HG03565 (cell line): ENCODE data around the gene SNPH.

Experiments used
- ATAC-seq: cut with Tn5 transposase; IDR thresholded peaks from one replicate; pipeline ENCODE4 v1.9.1; 2021; ENCODE audit warnings: mild to moderate bottlenecking, moderate library complexity; ENCODE audit not compliant: unreplicated experiment

SNPH gene

DNA sequence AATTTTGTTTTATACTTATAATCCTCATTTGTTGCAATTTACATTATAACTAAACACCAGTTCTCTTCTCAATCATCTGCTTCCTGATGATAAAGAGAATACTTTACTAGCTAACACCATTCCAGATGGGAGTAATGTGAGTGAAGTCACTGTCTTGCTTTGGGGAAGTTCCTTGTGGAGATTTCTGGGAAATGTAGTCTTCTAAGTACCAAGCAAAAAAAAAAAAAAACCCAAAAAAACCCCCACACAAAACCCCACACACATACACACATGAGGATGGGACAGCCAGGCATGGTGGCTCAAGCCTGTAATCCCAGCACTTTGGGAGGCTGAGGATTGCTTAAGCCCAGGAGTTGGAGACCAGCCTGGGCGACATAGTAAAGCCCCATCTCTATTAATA, 2.2 kb upstream of the SNPH start:
- ATAC-seq: no peak

DNA sequence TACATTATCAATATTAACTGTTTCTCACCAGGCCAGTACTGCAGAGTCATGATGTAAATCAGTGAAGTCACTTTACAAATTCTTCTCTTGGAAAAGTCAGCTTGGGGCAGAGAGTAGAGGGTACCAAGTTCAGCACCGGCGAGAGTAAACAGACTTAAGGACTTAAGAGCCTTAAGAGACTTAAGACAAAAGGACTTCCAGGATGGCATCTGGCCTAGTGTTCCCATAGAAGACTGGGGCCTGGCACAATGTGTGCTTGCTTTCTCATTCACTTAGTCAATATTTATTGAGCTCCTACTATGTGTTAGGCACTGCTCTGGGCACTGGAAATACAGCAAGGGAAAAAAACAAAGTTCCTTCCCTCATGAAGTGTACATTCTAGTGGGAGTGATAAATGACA, 1.4 kb upstream of the SNPH start:
- ATAC-seq: no peak

DNA sequence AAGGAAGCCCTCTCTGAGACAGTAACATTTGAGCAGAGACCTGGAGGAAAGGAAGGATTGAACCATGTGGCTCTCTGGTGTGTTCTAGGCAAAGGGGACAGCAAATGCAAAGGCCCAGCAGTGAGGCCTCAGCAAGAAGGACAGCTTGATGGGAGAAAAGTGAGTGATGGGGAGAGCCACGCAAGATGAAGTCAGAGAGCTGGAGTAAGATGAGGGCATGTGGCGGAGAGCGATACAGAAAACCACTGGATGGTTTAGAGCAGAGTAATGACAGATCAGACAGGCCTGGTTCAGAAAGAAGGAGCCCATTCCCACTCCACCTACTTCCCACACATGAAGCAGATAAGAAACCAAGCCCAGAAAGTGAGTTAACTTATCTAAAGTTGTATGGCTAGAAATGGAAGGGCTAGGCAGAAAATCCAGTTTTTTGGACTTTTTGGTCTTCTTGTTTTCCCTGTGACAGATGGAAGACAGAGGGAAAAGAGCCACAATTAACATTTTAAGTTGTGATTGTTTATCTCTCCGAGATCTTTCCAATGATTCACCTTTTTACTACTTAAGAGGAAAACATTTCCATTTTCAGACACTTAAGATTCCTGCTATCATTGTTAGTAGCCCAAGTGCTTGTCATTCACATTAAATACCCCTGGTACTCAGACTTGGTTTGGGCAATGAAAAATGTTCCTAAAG, 723 bp upstream of the SNPH start:
- ATAC-seq: no peak

DNA sequence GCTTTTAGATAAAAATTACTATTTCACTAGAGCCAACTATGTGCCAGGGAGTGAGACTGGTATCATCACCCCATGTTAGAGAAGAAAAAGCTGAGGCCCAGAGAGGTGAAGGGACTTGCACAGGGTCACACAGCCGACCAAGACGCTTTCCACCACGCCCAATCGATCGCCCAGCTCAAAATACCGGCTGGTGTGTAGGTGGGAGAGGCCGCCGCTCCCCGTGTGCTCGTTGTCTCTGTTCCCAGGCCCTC, 253 bp upstream of the SNPH start:
- no peak for ATAC-seq

DNA sequence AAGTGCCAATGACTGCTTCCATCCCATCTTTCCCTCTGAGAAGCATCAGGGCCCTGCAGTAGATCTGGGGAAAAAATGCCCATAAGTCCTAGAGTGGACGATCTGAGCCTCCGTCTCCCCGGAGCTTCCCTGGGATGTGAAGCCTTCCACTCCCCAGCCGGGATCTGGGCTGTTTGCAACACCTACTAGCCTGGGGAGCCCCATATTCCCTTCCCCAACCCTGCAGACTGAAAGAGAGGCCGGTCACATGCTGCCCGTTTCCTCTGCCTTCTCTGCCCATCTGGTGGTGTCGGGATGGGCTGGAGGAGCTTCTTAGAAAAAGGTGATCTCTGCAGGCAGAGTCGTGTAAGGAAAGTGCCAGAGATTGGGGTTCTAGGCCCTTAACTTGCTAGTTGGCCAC, 1.1 kb downstream of the SNPH start:
- ATAC-seq: no peak

DNA sequence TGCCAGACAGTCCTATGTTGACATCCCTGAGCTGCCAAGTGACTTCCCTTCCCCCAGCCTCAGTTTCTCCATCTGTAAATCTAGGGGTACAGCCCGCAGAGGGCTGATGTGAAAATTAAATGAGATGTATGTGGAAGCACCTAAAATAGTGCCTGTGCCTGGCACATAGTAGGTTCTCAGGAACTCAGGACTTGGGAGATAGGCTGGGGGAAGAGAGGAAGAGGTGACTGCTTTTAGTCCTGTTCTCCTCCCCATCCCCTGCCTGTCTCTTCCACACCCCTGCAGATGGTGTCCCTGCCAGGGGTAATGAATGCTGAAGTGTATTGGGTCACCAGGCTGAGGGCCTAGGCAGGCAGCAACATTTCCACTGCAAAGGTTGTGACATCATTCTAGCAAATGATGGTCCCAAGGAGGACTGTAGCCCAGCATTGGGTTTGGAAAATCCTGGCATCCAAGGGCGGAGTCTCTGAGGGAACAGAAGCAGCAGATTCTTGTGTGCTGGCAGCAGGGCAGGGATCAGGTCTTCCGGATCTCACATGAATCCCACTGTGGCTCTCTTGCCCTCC, 1.8 kb downstream of the SNPH start:
- no peak for ATAC-seq

DNA sequence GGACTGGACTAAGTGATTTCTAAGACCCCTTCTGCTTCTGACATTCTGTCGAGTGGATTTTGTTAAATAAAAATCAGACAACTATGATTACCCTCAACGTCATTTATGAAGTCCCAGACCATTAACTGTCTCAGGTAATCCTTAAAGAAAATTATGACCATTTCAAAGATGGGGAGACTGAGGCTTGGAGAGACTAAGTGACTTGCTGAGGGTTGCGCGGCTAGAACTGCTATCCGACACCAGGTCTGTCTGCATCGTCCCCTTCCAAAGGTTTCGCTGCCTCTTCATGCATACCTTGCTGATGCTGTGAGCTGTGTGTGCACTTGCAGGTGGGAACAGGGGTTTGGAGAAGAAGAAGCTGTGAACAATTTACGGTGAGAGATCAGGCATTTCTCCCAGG, 3.1 kb downstream of the SNPH start:
- ATAC-seq: no peak

DNA sequence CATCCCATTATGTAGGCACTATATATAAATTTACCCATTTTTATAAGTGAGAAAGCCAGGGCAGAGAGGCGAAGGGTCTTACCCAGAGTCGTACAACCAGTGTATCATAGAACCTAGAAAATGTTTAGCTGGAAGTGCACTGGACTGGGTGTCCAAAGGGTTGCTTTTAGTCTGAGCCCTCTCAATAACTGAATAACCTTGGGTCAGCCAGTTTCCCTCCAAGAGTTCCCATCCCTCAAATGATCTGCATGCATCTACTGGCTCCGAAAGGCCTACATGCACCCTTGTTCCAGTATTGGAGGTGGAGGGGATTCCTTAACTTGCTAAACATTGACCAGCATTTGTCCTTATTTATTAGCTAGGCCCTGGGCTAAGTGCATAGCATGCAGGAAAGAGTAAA, 3.8 kb downstream of the SNPH start:
- ATAC-seq: no peak

DNA sequence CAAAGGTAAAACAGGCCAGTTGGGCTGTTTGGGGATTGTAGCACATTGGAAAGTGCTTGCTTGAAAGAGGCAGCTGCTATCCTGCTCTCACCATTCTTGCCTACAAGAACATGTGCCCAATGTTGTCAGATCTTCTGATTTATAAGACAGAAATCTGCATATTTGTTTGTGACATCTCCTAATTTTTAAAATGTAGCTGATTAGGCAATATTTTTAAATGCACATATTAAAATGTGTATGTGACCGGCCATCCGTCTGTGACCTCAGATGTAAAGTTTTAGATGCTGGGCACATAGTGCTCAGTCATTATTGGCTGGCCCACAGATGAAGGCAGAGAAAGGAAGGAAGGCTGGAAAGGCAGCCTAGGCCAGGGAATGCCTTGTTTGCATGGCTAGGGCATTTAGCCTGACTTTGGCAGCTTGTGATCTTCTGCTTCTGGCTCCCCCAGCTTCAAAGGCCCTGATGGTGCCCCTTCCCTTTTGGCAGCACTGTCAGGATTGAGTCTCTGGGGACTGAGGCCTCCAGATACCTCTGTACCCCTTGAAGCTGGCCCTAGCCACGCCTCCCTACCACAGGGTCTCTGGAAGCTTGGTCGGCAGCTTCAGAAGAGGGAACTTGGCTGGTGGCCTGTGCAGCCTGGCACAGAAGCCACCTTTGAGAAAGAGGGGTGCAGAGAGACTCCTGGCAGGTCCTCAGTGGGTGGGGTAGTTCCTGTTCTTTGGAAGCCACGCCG, 6.4 kb downstream of the SNPH start:
- no peak for ATAC-seq

DNA sequence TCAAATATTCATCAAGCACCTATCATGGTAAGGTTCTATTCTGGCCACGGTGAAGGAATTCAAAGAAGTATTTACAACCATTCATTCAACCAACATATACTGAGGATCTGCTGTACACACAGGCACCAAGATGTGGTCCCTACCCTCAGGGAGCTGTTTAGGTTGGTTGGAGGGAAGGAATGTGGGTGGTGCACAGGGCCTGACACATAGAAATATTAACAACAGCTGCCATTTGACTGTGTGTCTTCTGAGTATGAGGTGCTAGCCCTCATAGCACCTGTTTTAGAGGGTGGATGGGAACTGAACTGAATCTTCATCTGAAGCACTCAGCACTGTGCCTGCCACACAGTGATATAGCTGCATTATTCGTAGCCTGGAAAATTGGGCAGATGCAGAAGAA, 7.3 kb downstream of the SNPH start:
- ATAC-seq: no peak

DNA sequence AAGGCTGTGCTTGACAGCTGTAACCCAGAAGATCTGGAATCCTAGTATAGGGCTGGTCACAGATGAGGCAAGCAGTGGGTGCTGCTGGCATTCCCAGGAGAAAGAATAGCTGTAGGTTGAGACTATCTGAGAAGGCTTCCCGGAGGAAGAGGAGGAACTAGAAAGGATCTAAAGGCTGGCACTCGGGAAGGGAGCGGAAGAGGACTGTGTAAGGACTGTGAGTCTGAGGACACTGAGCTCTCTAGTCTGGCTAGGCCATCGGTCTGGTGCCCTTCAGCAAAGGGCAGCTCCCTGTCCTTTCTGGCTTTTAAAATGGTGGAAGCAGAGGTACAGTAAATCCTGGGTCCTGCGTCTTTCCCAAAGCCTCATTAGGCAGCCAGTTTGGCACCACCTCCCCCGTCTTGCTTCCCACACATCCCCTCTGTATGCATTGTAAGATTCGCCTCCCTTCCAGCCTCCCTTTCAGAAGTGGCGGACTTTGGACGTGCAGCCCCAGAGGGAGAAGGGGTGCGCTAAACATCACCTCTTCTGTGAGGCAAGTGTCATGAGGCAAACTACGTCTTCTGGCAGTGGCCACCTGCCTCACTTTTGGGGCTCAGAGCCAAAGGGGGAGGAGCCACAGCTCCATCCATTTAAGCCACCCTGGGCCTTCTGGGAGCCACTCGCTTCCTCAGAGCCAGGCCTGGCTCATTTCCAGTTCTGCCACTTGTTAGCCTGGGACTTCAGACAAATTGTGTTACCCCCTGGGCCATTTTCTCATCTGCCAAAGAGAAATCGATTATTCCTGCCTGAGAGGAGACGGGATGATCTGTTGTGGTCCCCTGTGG, 8.6 kb downstream of the SNPH start:
- ATAC-seq: no peak

DNA sequence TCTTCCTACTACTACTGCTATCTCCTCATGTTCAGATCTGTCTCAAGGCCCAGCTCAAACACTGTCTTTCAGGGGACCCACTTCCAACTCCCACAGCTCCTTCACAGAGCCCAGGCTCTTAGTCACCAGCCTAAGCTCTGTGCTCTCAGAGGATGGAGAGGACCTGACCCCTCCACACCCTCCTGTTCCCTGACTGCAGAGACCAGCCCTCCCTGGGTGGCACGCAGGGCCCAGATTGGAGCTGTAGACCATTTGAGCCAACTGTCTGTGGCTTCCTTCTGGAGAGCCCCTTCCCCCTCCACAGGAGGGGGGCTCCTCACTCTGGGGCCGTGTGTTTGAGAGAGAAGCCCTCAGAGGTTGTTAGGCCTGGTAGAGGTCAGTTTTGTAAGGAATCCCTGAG, 9.8 kb downstream of the SNPH start:
- ATAC-seq: no peak

DNA sequence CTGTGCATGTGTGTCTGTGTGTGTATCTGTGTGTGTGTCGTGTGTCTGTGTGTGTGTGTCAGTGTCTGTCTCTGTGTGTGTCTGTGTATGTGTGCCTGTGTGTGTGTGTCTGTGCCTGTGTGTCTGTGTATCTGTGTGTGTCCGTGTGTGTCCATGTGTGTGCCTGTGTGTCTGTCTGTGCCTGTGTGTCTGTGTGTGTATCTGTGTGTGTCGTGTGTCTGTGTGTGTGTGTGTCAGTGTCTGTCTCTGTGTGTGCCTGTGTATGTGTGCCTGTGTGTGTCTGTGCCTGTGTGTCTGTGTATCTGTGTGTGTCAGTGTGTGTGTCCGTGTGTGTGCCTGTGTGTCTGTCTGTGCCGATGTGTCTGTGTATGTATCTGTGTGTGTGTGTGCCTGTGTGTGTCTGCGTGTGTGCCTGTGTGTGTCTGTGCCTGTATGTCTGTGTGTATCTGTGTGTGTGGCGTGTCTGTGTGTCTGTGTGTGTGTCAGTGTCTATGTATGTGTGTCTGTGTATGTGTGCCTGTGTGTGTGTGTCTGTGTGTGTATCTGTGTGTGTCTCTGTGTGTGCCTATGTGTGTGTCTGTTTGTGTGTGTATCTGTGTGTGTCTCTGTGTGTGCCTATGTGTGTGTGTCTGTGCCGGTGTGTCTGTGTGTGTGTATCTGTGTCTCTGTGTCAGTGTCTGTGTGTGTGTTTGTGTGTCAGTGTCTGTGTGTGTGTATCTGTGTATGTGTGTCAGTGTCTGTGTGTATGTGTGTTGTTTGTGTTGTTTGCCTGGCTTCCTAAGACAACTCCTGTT, 11.6 kb downstream of the SNPH start:
- no peak for ATAC-seq

DNA sequence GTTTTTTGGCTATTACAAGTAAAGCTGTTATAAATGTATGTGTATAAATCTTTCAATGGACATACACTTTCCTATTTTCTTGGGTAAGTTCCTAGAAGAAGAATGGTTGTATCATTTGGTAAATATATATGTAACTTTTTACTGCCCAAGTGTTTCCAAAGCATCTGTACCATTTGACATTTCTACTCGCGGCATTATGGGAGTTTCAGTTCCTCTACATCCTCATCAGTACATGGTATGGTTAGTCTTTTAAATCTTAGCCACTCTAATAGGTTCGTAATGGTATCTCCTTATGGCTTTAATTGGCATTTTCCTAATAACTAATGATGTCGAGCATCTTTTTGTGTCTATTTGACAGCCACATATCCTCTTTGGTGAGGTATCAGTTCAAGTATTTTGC, 12.9 kb downstream of the SNPH start:
- no peak for ATAC-seq

DNA sequence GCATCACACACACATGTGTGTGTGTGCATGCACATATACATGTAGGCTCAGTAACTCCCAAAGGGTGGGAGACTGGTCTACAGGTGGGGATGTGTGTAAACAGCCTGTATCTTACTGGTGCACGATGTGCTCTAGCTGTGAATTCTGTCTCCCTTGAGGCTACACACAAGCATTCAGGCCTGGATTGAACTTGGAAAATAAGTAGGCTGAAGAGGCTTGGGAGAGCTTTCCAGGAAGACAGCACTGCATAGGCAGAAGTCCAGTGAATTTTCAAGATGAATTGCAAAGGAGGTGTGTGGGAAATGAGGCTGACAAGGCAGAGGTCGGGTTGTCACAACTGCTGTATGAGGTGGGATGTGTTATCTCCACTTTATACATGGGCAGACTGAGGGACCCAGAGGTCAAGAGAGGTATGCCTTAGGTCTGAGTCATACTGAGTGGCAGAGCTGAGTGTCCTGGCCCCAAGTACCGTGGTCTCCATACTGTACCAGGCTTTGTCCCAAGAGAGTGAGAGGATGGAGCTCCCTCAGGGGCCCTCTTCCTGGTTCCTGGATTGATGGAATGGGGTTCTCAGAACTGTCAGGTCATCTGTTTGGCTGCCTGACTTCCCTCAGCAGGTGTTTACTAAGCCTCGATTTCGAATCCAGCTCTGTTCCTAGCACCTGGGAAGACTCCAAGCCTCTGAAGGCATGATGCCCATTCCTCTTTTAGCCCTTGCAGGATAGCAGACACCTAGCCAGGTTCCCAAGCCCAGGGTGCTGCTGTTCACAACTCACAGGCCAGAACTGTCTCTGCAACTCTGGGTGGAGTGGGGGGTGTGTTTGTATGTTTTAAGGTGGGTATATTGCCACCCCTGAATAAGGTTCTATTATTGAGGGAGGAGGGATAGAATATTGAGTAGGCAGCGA, 14.4 kb downstream of the SNPH start:
- no peak for ATAC-seq

DNA sequence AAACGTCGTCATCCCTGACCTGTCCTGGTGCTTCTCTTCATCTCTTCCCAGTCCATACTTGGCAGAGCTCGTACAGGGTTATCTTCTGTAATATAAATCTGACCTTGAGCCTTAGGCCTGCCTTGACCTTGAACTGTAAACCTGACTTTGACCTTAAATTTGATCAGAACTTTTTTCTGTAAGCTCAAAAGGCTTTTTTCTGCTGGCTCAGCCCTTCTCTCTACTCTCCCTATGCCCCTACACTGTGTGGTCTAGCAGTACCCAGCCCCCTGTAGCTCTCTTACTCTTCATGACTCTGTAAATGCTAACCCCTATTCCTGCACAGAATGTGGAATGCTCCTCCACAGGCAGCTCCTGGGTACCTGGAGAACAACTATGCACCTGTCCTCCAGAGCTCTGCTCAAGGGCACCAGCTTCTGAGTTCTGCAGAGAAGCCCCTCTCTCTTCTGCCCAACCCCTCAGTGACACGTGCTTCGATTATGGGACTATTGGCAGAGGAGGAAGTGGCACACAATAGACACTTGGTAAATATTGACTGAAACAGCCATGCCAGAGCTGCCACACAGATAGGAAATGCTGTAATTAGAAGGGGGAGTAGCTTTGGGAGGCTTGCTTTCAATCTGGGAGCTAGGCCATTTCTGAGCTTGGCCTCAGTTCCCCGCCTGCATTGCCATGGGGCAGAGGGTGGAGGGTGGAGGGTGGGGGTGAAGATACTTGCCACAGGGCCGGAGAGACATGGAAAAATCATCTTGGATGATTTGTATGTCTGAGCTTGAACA, 15.4 kb downstream of the SNPH start:
- ATAC-seq: no peak

DNA sequence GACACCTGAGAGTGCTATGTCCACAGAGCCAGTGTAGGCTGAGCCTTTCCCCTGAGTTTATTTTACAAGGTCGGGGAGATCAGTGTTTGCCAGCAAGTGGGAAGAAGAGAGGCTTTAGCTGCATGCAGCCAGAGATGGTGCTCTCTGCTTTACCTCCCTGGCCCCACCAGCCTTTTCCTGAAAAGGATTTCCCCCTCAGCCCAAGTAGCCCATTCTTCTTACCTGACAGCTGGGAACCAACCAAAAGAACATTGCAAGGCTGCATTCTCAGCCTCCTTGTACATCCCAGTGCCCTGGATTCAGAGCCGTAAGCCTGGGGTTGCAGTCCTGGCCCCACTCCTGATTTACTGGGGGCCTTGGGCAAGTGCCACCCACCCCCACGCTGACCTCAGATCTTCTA, 16.9 kb downstream of the SNPH start:
- ATAC-seq: no peak

DNA sequence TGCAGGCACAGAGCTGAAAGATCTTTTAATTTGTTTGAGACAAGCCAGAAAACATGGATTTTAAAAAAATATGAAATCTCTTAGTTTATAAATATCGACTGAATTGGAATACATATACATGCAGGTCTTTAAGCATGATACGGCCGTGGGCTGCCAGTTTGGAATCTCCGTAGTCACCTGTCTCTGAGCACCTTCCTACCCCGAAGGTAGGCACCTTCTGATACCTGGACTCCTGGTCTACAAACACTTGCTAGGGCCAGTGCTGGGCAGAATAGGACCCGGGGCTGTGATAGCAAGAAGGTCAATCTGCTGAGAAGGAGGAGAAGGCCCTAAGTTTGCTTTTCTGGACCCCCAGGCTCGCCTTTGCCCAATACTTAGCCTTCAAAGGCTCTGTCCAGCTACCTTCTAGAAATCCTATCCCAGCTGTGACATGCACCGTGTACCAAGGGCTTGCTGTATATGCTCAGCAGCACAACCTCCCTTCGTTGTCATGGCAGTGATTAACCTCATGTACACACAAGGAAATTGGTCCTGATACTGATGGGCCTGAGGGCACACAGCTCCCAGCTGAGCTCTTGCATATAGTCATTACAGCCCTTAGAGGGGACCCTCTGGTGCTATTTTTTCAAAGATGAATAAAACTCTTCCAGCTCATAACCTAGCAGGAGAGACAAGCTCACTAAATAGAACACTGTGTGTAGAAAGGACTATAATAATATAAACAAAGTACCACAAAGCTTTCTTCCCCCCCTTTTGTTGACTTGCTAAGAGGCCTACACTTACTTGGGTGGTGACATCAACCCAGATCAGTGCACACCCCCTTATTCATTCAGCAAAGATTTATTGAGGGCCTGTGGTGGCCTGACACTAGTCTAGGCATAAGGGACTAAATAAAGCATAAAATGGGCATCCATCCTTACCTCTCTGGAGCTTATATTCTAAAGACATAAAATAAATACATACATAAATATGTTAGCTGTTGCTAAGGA, 17.7 kb downstream of the SNPH start:
- no peak for ATAC-seq
